ENCODE measurements around the gene PNISR.

PNISR gene

GRCh38 chr6:99402448-99402847, 22.7 kb downstream of the PNISR start:
- DNase-seq (ENCODE audit: low read depth) = no peak

GRCh38 chr6:99397287-99397686, 27.8 kb downstream of the PNISR start:
- no peak for DNase-seq (ENCODE audit: low read depth)

- peak; percentile 29 for DNase-seq (ENCODE audit: low read depth)
Measured at GRCh38 chr6:99393698-99394531, 31.2 kb downstream of the PNISR start, which contains the start of gene COQ3. Gene COQ3 (minus strand): TSS chr6:99394195. CDS start chr6:99394179, 16 bp downstream.

- DNase-seq (ENCODE audit: low read depth) = no peak
Measured at GRCh38 chr6:99393366-99393697, 31.8 kb downstream of the PNISR start.

- DNase-seq (ENCODE audit: low read depth) = no peak
Measured at GRCh38 chr6:99390896-99391295, 34.2 kb downstream of the PNISR start.

GRCh38 chr6:99384507-99384906, 40.6 kb downstream of the PNISR start:
- DNase-seq (ENCODE audit: low read depth) = no peak

GRCh38 chr6:99378636-99379035, 46.5 kb downstream of the PNISR start:
- DNase-seq (ENCODE audit: low read depth) = no peak

GRCh38 chr6:99369533-99369932, 55.6 kb downstream of the PNISR start:
- DNase-seq (ENCODE audit: low read depth) = no peak

GRCh38 chr6:99366852-99367251, 58.3 kb downstream of the PNISR start:
- no peak for DNase-seq (ENCODE audit: low read depth)

GRCh38 chr6:99364026-99364425, 61.1 kb downstream of the PNISR start:
- no peak for DNase-seq (ENCODE audit: low read depth)

- no peak for DNase-seq (ENCODE audit: low read depth)
Measured at GRCh38 chr6:99362678-99363268, 62.3 kb downstream of the PNISR start.

- no peak for DNase-seq (ENCODE audit: low read depth)
Measured at GRCh38 chr6:99359800-99360199, 65.3 kb downstream of the PNISR start.

GRCh38 chr6:99356641-99357040, 68.5 kb downstream of the PNISR start:
- no peak for DNase-seq (ENCODE audit: low read depth)

GRCh38 chr6:99354983-99355382, 70.1 kb downstream of the PNISR start:
- no peak for DNase-seq (ENCODE audit: low read depth)

- no peak for DNase-seq (ENCODE audit: low read depth)
Measured at GRCh38 chr6:99353126-99353525, 72.0 kb downstream of the PNISR start.

- no peak for DNase-seq (ENCODE audit: low read depth)
Measured at GRCh38 chr6:99350573-99350972, 74.5 kb downstream of the PNISR start.

GRCh38 chr6:99349171-99350141, 75.7 kb downstream of the PNISR start, which contains the start of gene FAXC:
Gene FAXC (minus strand): TSS chr6:99349674. CDS start chr6:99349372, 302 bp downstream.
- no peak for DNase-seq (ENCODE audit: low read depth)

GRCh38 chr6:99348288-99349170, 76.6 kb downstream of the PNISR start:
- DNase-seq (ENCODE audit: low read depth) = no peak
